Keratinocyte (primary cell): ENCODE measurements around the gene TGDS. TPM values are rescaled to one million over a fixed set of nuclear protein-coding genes. Genes with fewer than 3 reads are reported as not detected.

Experiments
- DNase-seq: peaks from one replicate; pipeline ENCODE4 v3.0.0-alpha.2; 2011; ENCODE audit warnings: low read depth, missing footprints, low spot score
- FAIRE-seq: peaks from 2 replicates; lab custom pipeline; 2011; peaks lifted over from hg19 to GRCh38; lab: Jason Lieb, UNC
- H2AFZ ChIP-seq: 2 replicates; pipeline ENCODE4 v1.6.0; 2012; ENCODE audit warnings: low read length, control low read depth, inconsistent platforms; ENCODE audit not compliant: control insufficient read depth
- H3K27ac ChIP-seq: 2 replicates; pipeline ENCODE4 v1.5.1; 2011; ENCODE audit warnings: low read length; ENCODE audit not compliant: control insufficient read depth, insufficient read depth
- H3K27me3 ChIP-seq: 3 replicates; pipeline ENCODE4 v1.6.0; 2011; ENCODE audit warnings: low read length; ENCODE audit not compliant: control insufficient read depth, insufficient read depth; ENCODE audit errors: extremely low read depth
- H3K36me3 ChIP-seq, 2 experiments: 2 replicates in 1 of 2; 3 replicates in 1 of 2; pipeline ENCODE4 v1.5.1; 2011; ENCODE audit warnings: low read length in 2 of 2, mild to moderate bottlenecking in 1 of 2; ENCODE audit not compliant: control insufficient read depth in 2 of 2, insufficient read depth in 2 of 2; ENCODE audit errors: extremely low read depth in 1 of 2
- H3K4me1 ChIP-seq: 3 replicates; pipeline ENCODE4 v1.5.1; 2011; ENCODE audit warnings: low read length; ENCODE audit not compliant: control insufficient read depth, insufficient read depth; ENCODE audit errors: extremely low read depth
- H3K4me2 ChIP-seq: 3 replicates; pipeline ENCODE4 v1.6.0; 2011; ENCODE audit warnings: low read depth, low read length; ENCODE audit not compliant: control insufficient read depth, insufficient read depth; ENCODE audit errors: extremely low read depth
- H3K4me3 ChIP-seq, 3 experiments: fragments of 200-600 bp in 1 of 3; sonication (generic) in 1 of 3; 2 replicates in 2 of 3; 3 replicates in 1 of 3; pipeline ENCODE4 v1.5.1; 2011 to 2016; ENCODE audit warnings: low read length in 3 of 3, mild to moderate bottlenecking in 3 of 3, control low read depth in 2 of 3, inconsistent platforms in 1 of 3, low read depth in 1 of 3, mixed read lengths in 1 of 3, mixed run types in 1 of 3, moderate library complexity in 1 of 3; ENCODE audit not compliant: control insufficient read depth in 2 of 3, insufficient read depth in 2 of 3; ENCODE audit errors: extremely low read depth in 1 of 3
- H3K79me2 ChIP-seq: 2 replicates; pipeline ENCODE4 v1.6.0; 2012; ENCODE audit warnings: low read length; ENCODE audit not compliant: control insufficient read depth, insufficient read depth
- H3K9ac ChIP-seq: 3 replicates; pipeline ENCODE4 v1.6.0; 2011; ENCODE audit warnings: low read length; ENCODE audit not compliant: control insufficient read depth, insufficient read depth; ENCODE audit errors: extremely low read depth
- H3K9me1 ChIP-seq: 3 replicates; pipeline ENCODE4 v1.6.0; 2011; ENCODE audit warnings: low read length; ENCODE audit not compliant: control insufficient read depth, insufficient read depth; ENCODE audit errors: extremely low read depth
- H3K9me3 ChIP-seq: 2 replicates; pipeline ENCODE4 v1.5.1; 2012; ENCODE audit warnings: low read depth, low read length; ENCODE audit not compliant: control insufficient read depth
- H4K20me1 ChIP-seq: 3 replicates; pipeline ENCODE4 v1.6.0; 2011; ENCODE audit warnings: low read length; ENCODE audit not compliant: control insufficient read depth, insufficient read depth; ENCODE audit errors: extremely low read depth
- EZH2 ChIP-seq: IDR thresholded peaks from one replicate; pipeline ENCODE4 v1.6.1; 2012; ENCODE audit warnings: inconsistent platforms, mild to moderate bottlenecking, low read length, moderate library complexity
- dilution Hi-C: fragments of 300-500 bp; cut with MboI; formaldehyde crosslinking; loops from one replicate; pipeline ENCODE4 v1.7.0; 2020; ENCODE audit warnings: low sequenced_read_pairs; ENCODE audit not compliant: extremely low pct_ligation_motif_present
- polyA plus RNA-seq, 5 experiments: library from polyadenylated mRNA; depleted of rRNA in 3 of 5; stranded (reverse) in 3 of 5; stranded (forward) in 1 of 5; unstranded in 1 of 5; fragments of >200 nt; gene quantifications; 1 replicate in 1 of 5; 2 replicates in 3 of 5; 3 replicates in 1 of 5; pipeline versions ENCODE4 v1.2.1 to v1.2.3, GENCODE V29; 2011 to 2012; ENCODE audit warnings: missing spikeins in 2 of 5, low read depth in 1 of 5, low replicate concordance in 1 of 5
- TF ChIP-seq, protein P1 (sequence below), 3 experiments: IDR thresholded peaks in 1 of 3; conservative IDR thresholded peaks in 1 of 3; optimal IDR thresholded peaks in 1 of 3; 2 replicates in 2 of 3; 3 replicates in 1 of 3; pipeline versions ENCODE3 to v1.5.1; 2011; ENCODE audit warnings: low read length in 3 of 3, mild to moderate bottlenecking in 3 of 3, moderate library complexity in 2 of 3, control low read depth in 1 of 3, inconsistent platforms in 1 of 3; ENCODE audit not compliant: insufficient read depth in 2 of 3; ENCODE audit errors: extremely low read depth in 1 of 3

TGDS gene
- polyA plus RNA-seq, 1 donor (not counting 4 experiments of a cell fraction or from before 2014, with no cell fraction given) = 19.4 TPM

DNA sequence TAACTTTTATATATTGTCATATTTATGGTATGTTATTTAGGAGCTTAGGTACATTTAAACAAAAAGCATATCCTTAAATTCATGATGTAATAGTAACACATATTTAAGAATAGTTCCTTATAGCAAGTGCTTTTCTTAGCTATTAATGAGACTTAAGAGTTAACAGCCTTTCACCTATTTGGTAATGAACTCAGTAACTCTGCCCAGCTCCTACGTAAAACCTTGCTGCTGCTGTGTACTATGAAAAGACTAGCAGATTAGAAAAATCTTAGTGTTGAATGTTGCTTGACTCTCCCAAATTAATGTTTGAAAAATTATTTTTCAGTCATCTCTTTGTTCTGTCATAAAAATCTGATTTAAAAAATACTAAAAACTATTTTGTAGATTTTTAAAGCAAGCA is 12.6 kb upstream of the TGDS start:
- Histone ChIP-seq H3K79me2 (peaks cover 16% of the 10 kb centered on the region), H4K20me1 (no peaks in the 10 kb centered on the region), H3K27me3 (no peaks in the 10 kb centered on the region), H3K9me1 (no peaks in the 10 kb centered on the region), H2AFZ (no peak overlapping the region), H3K27ac (no peak overlapping the region), H3K4me3 (no peak overlapping the region), H3K4me2 (no peak overlapping the region), H3K9me3 (no peaks in the 10 kb centered on the region), H3K36me3 (peaks cover 5 to 7% of the 10 kb centered on the region in 2 experiments), H3K4me1 (no peaks in the 10 kb centered on the region), H3K9ac (no peak overlapping the region)
- dilution Hi-C loops = no loop called here
- DNase-seq (no peak), FAIRE-seq (no peak)
- no peak for TF ChIP-seq EZH2
- TF ChIP-seq, protein P1, sequence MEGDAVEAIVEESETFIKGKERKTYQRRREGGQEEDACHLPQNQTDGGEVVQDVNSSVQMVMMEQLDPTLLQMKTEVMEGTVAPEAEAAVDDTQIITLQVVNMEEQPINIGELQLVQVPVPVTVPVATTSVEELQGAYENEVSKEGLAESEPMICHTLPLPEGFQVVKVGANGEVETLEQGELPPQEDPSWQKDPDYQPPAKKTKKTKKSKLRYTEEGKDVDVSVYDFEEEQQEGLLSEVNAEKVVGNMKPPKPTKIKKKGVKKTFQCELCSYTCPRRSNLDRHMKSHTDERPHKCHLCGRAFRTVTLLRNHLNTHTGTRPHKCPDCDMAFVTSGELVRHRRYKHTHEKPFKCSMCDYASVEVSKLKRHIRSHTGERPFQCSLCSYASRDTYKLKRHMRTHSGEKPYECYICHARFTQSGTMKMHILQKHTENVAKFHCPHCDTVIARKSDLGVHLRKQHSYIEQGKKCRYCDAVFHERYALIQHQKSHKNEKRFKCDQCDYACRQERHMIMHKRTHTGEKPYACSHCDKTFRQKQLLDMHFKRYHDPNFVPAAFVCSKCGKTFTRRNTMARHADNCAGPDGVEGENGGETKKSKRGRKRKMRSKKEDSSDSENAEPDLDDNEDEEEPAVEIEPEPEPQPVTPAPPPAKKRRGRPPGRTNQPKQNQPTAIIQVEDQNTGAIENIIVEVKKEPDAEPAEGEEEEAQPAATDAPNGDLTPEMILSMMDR (optimal IDR thresholded peaks at IDR 0.05 in 1 of 3, IDR thresholded peaks at IDR 0.05 in 1 of 3, conservative IDR thresholded peaks at IDR 0.05 in 1 of 3; ENCODE audit: extremely low read depth in 1 of 3, insufficient read depth in 2 of 3, low read length in 3 of 3) = no peak

DNA sequence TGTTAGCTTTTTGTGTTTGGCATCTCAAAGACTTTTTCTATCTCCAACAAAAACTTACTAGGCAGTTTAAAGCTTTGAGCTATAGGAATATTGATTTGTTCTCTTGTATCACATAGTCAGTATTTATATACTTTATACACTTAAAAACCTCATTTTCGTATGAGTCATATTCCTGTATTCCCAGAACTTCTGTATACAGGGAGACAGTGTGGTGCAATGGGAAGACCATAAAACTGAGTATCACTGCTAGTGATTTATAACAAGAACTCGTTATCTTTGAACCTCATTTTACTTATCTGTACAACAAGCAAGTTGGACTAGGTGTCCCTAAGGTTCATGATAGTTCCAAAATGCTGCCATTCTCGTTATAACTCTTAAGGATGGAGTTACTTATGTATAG is 12.0 kb upstream of the TGDS start:
- no peaks in the 10 kb centered on the region for H3K9me3 ChIP-seq
- no peak for TF ChIP-seq EZH2
- TF ChIP-seq, protein P1 (optimal IDR thresholded peaks at IDR 0.05 in 1 of 3, IDR thresholded peaks at IDR 0.05 in 1 of 3, conservative IDR thresholded peaks at IDR 0.05 in 1 of 3; ENCODE audit: extremely low read depth in 1 of 3, insufficient read depth in 2 of 3, low read length in 3 of 3) = no peak
- H3K79me2 ChIP-seq = peaks cover 21% of the 10 kb centered on the region
- no peak overlapping the region for H3K27ac ChIP-seq
- DNase-seq = no peak
- H3K4me3 ChIP-seq = no peak overlapping the region
- no peaks in the 10 kb centered on the region for H3K9me1 ChIP-seq
- no peaks in the 10 kb centered on the region for H3K27me3 ChIP-seq
- no peaks in the 10 kb centered on the region for H4K20me1 ChIP-seq
- no peak overlapping the region for H2AFZ ChIP-seq
- peak; percentile 36 for FAIRE-seq
- peaks cover 3% of the 10 kb centered on the region for H3K4me1 ChIP-seq
- no peak overlapping the region for H3K9ac ChIP-seq
- dilution Hi-C loops = no loop called here
- H3K36me3 ChIP-seq = peaks cover 5 to 7% of the 10 kb centered on the region in 2 experiments
- no peak overlapping the region for H3K4me2 ChIP-seq
